Retinal pigment epithelial cell (primary cell): ENCODE data around the gene DMD.

ENCODE experiments used
- DNase-seq: peaks from one replicate; pipeline ENCODE4 v3.0.0-alpha.2; 2010; ENCODE audit warnings: low read depth
- H3K4me3 ChIP-seq: 2 replicates; pipeline ENCODE4 v1.5.1; 2011; ENCODE audit warnings: mild to moderate bottlenecking, low read length, control low read depth, moderate library complexity
- TF ChIP-seq, protein P1 (sequence below): conservative IDR thresholded peaks from 2 replicates; pipeline ENCODE4 v1.5.1; 2011; ENCODE audit warnings: low read depth, low read length, control low read depth, inconsistent platforms

DMD gene

DNA sequence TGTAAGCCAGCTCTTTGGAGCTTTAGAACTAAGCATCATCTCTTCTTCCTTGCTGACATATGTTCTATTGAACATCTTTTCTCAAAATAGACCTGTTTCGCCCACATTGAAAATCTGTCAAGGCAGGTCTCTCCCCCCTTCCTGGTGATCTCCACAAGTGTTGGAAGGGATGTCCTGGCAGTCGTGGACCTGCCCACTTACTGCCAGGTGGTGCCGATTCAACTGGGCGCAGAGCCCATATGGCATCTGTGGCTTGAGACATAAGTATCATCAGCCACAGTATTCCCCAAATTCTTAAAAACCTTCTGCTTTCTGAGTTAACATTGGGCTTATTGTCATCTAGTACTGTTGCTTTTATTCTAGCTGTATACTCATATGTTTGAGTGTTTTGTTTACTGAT lies 1170.2 kb downstream of the DMD start:
- no peak overlapping the region for H3K4me3 ChIP-seq
- TF ChIP-seq, protein P1, sequence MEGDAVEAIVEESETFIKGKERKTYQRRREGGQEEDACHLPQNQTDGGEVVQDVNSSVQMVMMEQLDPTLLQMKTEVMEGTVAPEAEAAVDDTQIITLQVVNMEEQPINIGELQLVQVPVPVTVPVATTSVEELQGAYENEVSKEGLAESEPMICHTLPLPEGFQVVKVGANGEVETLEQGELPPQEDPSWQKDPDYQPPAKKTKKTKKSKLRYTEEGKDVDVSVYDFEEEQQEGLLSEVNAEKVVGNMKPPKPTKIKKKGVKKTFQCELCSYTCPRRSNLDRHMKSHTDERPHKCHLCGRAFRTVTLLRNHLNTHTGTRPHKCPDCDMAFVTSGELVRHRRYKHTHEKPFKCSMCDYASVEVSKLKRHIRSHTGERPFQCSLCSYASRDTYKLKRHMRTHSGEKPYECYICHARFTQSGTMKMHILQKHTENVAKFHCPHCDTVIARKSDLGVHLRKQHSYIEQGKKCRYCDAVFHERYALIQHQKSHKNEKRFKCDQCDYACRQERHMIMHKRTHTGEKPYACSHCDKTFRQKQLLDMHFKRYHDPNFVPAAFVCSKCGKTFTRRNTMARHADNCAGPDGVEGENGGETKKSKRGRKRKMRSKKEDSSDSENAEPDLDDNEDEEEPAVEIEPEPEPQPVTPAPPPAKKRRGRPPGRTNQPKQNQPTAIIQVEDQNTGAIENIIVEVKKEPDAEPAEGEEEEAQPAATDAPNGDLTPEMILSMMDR: no peak
- no peak for DNase-seq

GRCh38 chrX:32026772-32027171 lies 1184.6 kb downstream of the DMD start:
- H3K4me3 ChIP-seq: no peak overlapping the region
- no peak for DNase-seq
- TF ChIP-seq, protein P1: no peak

- TF ChIP-seq, protein P1: no peak
- no peak overlapping the region for H3K4me3 ChIP-seq
- no peak for DNase-seq
Measured at GRCh38 chrX:32024072-32024471, 1187.3 kb downstream of the DMD start.

GRCh38 chrX:32016195-32016594 lies 1195.2 kb downstream of the DMD start:
- TF ChIP-seq, protein P1: no peak
- no peak for DNase-seq

DNA sequence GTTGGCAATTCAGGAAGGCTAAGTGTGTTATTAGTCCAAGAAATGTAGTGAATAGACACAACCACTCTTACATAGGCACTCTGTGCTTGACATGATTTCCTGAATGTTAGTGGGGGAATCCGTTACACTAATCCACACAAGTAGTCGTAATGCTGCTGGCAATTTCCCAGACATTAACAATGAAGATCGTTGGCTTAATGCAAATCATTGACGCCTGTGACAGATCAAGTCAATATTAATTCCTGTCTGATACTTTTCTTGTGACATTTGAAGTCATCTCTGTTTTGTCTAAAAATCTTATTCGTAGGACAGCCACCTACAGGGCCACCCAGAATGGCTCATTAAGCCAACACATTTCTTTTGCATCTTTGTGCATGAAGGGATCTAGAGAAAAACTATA lies 1200.4 kb downstream of the DMD start:
- DNase-seq: no peak
- TF ChIP-seq, protein P1: no peak
- no peak overlapping the region for H3K4me3 ChIP-seq

More at GRCh38 chrX:32016195-32016594, 1195.2 kb downstream of the DMD start:
- no peak overlapping the region for H3K4me3 ChIP-seq

DNA sequence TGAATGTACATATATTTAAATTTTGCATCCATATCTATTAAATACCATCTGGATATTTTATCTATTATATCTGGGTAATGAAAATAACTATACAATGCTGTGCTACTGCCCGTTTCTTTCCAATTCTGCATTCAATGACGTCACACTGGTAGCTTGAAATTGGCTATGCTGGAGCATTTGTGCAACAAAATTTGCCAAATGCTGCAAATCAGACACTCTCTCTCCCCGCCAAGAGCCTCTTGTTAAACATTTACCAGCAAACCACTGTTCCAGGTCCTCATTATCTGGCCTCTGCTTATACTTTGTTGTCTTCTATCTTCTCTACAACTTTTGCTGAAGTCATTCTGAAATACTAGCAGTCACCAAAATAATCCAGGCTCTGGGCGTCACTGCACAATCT lies 1201.1 kb downstream of the DMD start:
- H3K4me3 ChIP-seq: no peak overlapping the region
- no peak for DNase-seq
- TF ChIP-seq, protein P1: no peak

DNA sequence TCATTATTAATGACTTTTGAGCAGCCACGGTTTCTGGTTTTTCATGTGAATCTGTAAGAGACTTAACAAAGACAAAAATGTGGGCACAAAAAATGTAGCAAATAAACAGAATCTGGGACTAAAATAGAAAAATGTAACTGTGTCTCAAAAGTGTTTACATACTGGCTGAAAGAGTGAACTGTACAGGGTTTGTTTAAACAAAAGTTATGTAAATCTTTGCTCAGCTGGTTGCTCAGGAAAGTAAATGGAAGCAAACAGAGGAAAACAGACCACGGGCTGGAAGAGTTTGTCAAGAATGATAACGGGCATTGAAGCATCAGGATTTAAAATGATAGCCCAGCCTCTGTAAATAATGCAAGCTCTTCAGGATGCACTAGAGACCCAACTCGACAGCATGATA lies 1217.7 kb downstream of the DMD start:
- DNase-seq: no peak
- TF ChIP-seq, protein P1: no peak
- no peak overlapping the region for H3K4me3 ChIP-seq
